Measurements from ENCODE around the gene SVOPL. TPM values are rescaled to one million over a fixed set of nuclear protein-coding genes. Genes with fewer than 3 reads are reported as not detected.

The SVOPL gene
- total RNA-seq, 1 donor from 2014 or later, result not detected

- Mint-ChIP-seq H3K4me3 (no peak overlapping the region), H3K4me1 (peaks cover 6% of the 10 kb centered on the region), H3K27me3 (peaks cover 28% of the 10 kb centered on the region), H3K27ac (no peak overlapping the region), H3K36me3 (ENCODE audit: low read depth) (no peaks in the 10 kb centered on the region), H3K9me3 (peaks cover 3% of the 10 kb centered on the region)
- ATAC-seq (ENCODE audit: low read depth), result no peak
- intact Hi-C loops (cut with micrococcal nuclease), result no loop called here
- no peak for TF ChIP-seq CTCF (IDR thresholded peaks at IDR 0.05)
- CTCF ChIA-PET, result no interaction called here
- POLR2A ChIA-PET, result no interaction called here
- DNase-seq, result no peak
Observed at GRCh38 chr7:138666385-138666784, 34.8 kb downstream of the SVOPL start.

- intact Hi-C loops (cut with micrococcal nuclease), result no loop called here
- no peak for TF ChIP-seq CTCF (IDR thresholded peaks at IDR 0.05)
- Mint-ChIP-seq H3K36me3 (ENCODE audit: low read depth) (no peaks in the 10 kb centered on the region), H3K4me1 (peaks cover 6% of the 10 kb centered on the region), H3K27ac (no peak overlapping the region), H3K27me3 (peaks cover 28% of the 10 kb centered on the region), H3K4me3 (no peak overlapping the region), H3K9me3 (peaks cover 3% of the 10 kb centered on the region)
- DNase-seq (no peak), ATAC-seq (ENCODE audit: low read depth) (no peak)
- ChIA-PET POLR2A (no interaction called here), CTCF (no interaction called here)
Observed at GRCh38 chr7:138665669-138666140, 35.5 kb downstream of the SVOPL start.

- ChIA-PET POLR2A (no interaction called here), CTCF (no interaction called here)
- Mint-ChIP-seq H3K4me3 (no peak overlapping the region), H3K9me3 (peaks cover 3% of the 10 kb centered on the region), H3K36me3 (ENCODE audit: low read depth) (no peaks in the 10 kb centered on the region), H3K27ac (no peak overlapping the region), H3K27me3 (peaks cover 26% of the 10 kb centered on the region), H3K4me1 (peaks cover 6% of the 10 kb centered on the region)
- intact Hi-C loops (cut with micrococcal nuclease), result no loop called here
- DNase-seq (no peak), ATAC-seq (ENCODE audit: low read depth) (no peak)
- no peak for TF ChIP-seq CTCF (IDR thresholded peaks at IDR 0.05)
Observed at GRCh38 chr7:138665249-138665648, 35.9 kb downstream of the SVOPL start.

- peaks cover 6% of the 10 kb centered on the region for H3K4me1 Mint-ChIP-seq
- TF ChIP-seq CTCF (IDR thresholded peaks at IDR 0.05), result no peak
- no peaks in the 10 kb centered on the region for H3K36me3 Mint-ChIP-seq (ENCODE audit: low read depth)
- ChIA-PET POLR2A (no interaction called here), CTCF (no interaction called here)
- H3K9me3 Mint-ChIP-seq, result peaks cover 3% of the 10 kb centered on the region
- H3K4me3 Mint-ChIP-seq, result no peak overlapping the region
- no peak overlapping the region for H3K27ac Mint-ChIP-seq
- intact Hi-C loops (cut with micrococcal nuclease), result no loop called here
- DNase-seq, result no peak
- H3K27me3 Mint-ChIP-seq, result peaks cover 25% of the 10 kb centered on the region
- no peak for ATAC-seq (ENCODE audit: low read depth)
Observed at GRCh38 chr7:138663725-138664710, 37.1 kb downstream of the SVOPL start.

GRCh38 chr7:138662991-138663320, 38.2 kb downstream of the SVOPL start:
- Mint-ChIP-seq H3K9me3 (peaks cover 3% of the 10 kb centered on the region), H3K27ac (no peak overlapping the region), H3K4me3 (no peak overlapping the region), H3K36me3 (ENCODE audit: low read depth) (no peaks in the 10 kb centered on the region), H3K27me3 (peaks cover 25% of the 10 kb centered on the region), H3K4me1 (peaks cover 6% of the 10 kb centered on the region)
- DNase-seq (no peak), ATAC-seq (ENCODE audit: low read depth) (no peak)
- no peak for TF ChIP-seq CTCF (IDR thresholded peaks at IDR 0.05)
- intact Hi-C loops (cut with micrococcal nuclease), result no loop called here
- ChIA-PET CTCF (no interaction called here), POLR2A (no interaction called here)
